Measurements from ENCODE around the gene IGF1R. TPM values are rescaled to one million over a fixed set of nuclear protein-coding genes. Genes with fewer than 3 reads are reported as not detected.

IGF1R gene
- total and polyA plus RNA-seq, 3 experiments from 2014 or later = 2.1 to 11.3 (median 10.9) TPM

GRCh38 chr15:98876451-98877369 lies 228.4 kb downstream of the IGF1R start:
- ChIA-PET POLR2A (no interaction called here), CTCF (no interaction called here)

GRCh38 chr15:98878172-98878571 lies 229.8 kb downstream of the IGF1R start:
- Histone ChIP-seq H3K4me1 (ENCODE audit: insufficient read depth, low read length) (peaks cover 9% of the 10 kb centered on the region), H3K9me3 (ENCODE audit: low read length) (no peaks in the 10 kb centered on the region), H3K4me3 (ENCODE audit: low read length) (no peak overlapping the region), H3K27me3 (ENCODE audit: insufficient read depth, low read length, poor library complexity, severe bottlenecking) (no peaks in the 10 kb centered on the region), H3K36me3 (ENCODE audit: insufficient read depth, low read length) (no peaks in the 10 kb centered on the region), H3K27ac (ENCODE audit: low read depth, low read length) (no peak overlapping the region)
- ChIA-PET CTCF (no interaction called here), POLR2A (no interaction called here)
- no peak for DNase-seq
- H3K4me1 Mint-ChIP-seq = peaks cover 0 to 5% (median 2%) of the 10 kb centered on the region in 3 donors
- H3K27ac Mint-ChIP-seq = no peak overlapping the region
- no peaks in the 10 kb centered on the region for H3K9me3 Mint-ChIP-seq
- H3K27me3 Mint-ChIP-seq = peaks cover 4 to 16% of the 10 kb centered on the region in 2 donors
- H3K4me3 Mint-ChIP-seq = no peak overlapping the region
- no peaks in the 10 kb centered on the region for H3K36me3 Mint-ChIP-seq

More at GRCh38 chr15:98876451-98877369, 228.4 kb downstream of the IGF1R start:
- Mint-ChIP-seq H3K27me3 (peaks cover 4 to 19% of the 10 kb centered on the region in 2 donors), H3K4me1 (peaks cover 0 to 5% (median 3%) of the 10 kb centered on the region in 3 donors), H3K36me3 (no peaks in the 10 kb centered on the region), H3K4me3 (no peak overlapping the region), H3K9me3 (no peaks in the 10 kb centered on the region), H3K27ac (peak overlapping the region in 1 of 8 donors; percentile 23)
- H3K9me3 ChIP-seq (ENCODE audit: low read length) = no peaks in the 10 kb centered on the region
- H3K36me3 ChIP-seq (ENCODE audit: insufficient read depth, low read length) = no peaks in the 10 kb centered on the region
- H3K27me3 ChIP-seq (ENCODE audit: insufficient read depth, low read length, poor library complexity, severe bottlenecking) = no peaks in the 10 kb centered on the region
- DNase-seq = no peak
- peaks cover 14% of the 10 kb centered on the region for H3K4me1 ChIP-seq (ENCODE audit: insufficient read depth, low read length)
- H3K27ac ChIP-seq (ENCODE audit: low read depth, low read length) = no peak overlapping the region
- no peak overlapping the region for H3K4me3 ChIP-seq (ENCODE audit: low read length)

GRCh38 chr15:98878862-98879261 lies 230.5 kb downstream of the IGF1R start:
- no peaks in the 10 kb centered on the region for H3K36me3 Mint-ChIP-seq
- no peaks in the 10 kb centered on the region for H3K9me3 Mint-ChIP-seq
- CTCF ChIA-PET = no interaction called here
- Histone ChIP-seq H3K27me3 (ENCODE audit: insufficient read depth, low read length, poor library complexity, severe bottlenecking) (no peaks in the 10 kb centered on the region), H3K27ac (ENCODE audit: low read depth, low read length) (no peak overlapping the region), H3K9me3 (ENCODE audit: low read length) (no peaks in the 10 kb centered on the region), H3K4me1 (ENCODE audit: insufficient read depth, low read length) (peaks cover 2% of the 10 kb centered on the region), H3K36me3 (ENCODE audit: insufficient read depth, low read length) (no peaks in the 10 kb centered on the region), H3K4me3 (ENCODE audit: low read length) (no peak overlapping the region)
- POLR2A ChIA-PET = no interaction called here
- no peak overlapping the region for H3K27ac Mint-ChIP-seq
- peaks cover 2 to 9% of the 10 kb centered on the region in 2 donors for H3K27me3 Mint-ChIP-seq
- no peak overlapping the region for H3K4me3 Mint-ChIP-seq
- peaks cover 0 to 2% (median 2%) of the 10 kb centered on the region in 3 donors for H3K4me1 Mint-ChIP-seq
- no peak for DNase-seq

- Histone ChIP-seq H3K36me3 (ENCODE audit: insufficient read depth, low read length) (no peaks in the 10 kb centered on the region), H3K27me3 (ENCODE audit: insufficient read depth, low read length, poor library complexity, severe bottlenecking) (no peaks in the 10 kb centered on the region), H3K4me1 (ENCODE audit: insufficient read depth, low read length) (no peaks in the 10 kb centered on the region), H3K9me3 (ENCODE audit: low read length) (no peaks in the 10 kb centered on the region), H3K27ac (ENCODE audit: low read depth, low read length) (no peak overlapping the region), H3K4me3 (ENCODE audit: low read length) (no peak overlapping the region)
- peaks cover 0 to 5% of the 10 kb centered on the region in 2 donors for H3K27me3 Mint-ChIP-seq
- no peaks in the 10 kb centered on the region for H3K4me1 Mint-ChIP-seq
- H3K9me3 Mint-ChIP-seq = no peaks in the 10 kb centered on the region
- no peak overlapping the region for H3K4me3 Mint-ChIP-seq
- peak in 2 of 5 donors; percentile 22 to 25 for DNase-seq
- ChIA-PET POLR2A (no interaction called here), CTCF (interaction anchor here (0.8 to 3.6 kb wide), 12 partner anchors 9 to 363 kb away, joined by 3 to 27 read pairs (median 4); no protein-coding TSS in a partner anchor)
- no peaks in the 10 kb centered on the region for H3K36me3 Mint-ChIP-seq
- no peak overlapping the region for H3K27ac Mint-ChIP-seq
These were observed 233.5 kb downstream of the IGF1R start for GRCh38 chr15:98881526-98882520.

- H3K4me1 Mint-ChIP-seq = no peaks in the 10 kb centered on the region
- no peaks in the 10 kb centered on the region for H3K36me3 Mint-ChIP-seq
- no peaks in the 10 kb centered on the region for H3K9me3 Mint-ChIP-seq
- ChIA-PET POLR2A (no interaction called here), CTCF (interaction anchor here (1.6 to 3.6 kb wide), 2 partner anchors 9 to 105 kb away, joined by 3 to 27 read pairs; no protein-coding TSS in a partner anchor)
- no peak overlapping the region for H3K4me3 Mint-ChIP-seq
- H3K27ac ChIP-seq (ENCODE audit: low read depth, low read length) = no peak overlapping the region
- peaks cover 0 to 6% of the 10 kb centered on the region in 2 donors for H3K27me3 Mint-ChIP-seq
- H3K4me1 ChIP-seq (ENCODE audit: insufficient read depth, low read length) = no peaks in the 10 kb centered on the region
- no peak overlapping the region for H3K27ac Mint-ChIP-seq
- DNase-seq = no peak
- H3K4me3 ChIP-seq (ENCODE audit: low read length) = no peak overlapping the region
- H3K9me3 ChIP-seq (ENCODE audit: low read length) = no peaks in the 10 kb centered on the region
- no peaks in the 10 kb centered on the region for H3K27me3 ChIP-seq (ENCODE audit: insufficient read depth, low read length, poor library complexity, severe bottlenecking)
- no peaks in the 10 kb centered on the region for H3K36me3 ChIP-seq (ENCODE audit: insufficient read depth, low read length)
These were observed 235.1 kb downstream of the IGF1R start for GRCh38 chr15:98883478-98883877.

- Histone ChIP-seq H3K4me1 (ENCODE audit: insufficient read depth, low read length) (no peaks in the 10 kb centered on the region), H3K27ac (ENCODE audit: low read depth, low read length) (no peak overlapping the region), H3K27me3 (ENCODE audit: insufficient read depth, low read length, poor library complexity, severe bottlenecking) (no peaks in the 10 kb centered on the region), H3K9me3 (ENCODE audit: low read length) (no peaks in the 10 kb centered on the region), H3K36me3 (ENCODE audit: insufficient read depth, low read length) (no peaks in the 10 kb centered on the region), H3K4me3 (ENCODE audit: low read length) (no peak overlapping the region)
- peaks cover 0 to 6% of the 10 kb centered on the region in 2 donors for H3K27me3 Mint-ChIP-seq
- H3K27ac Mint-ChIP-seq = no peak overlapping the region
- H3K36me3 Mint-ChIP-seq = no peaks in the 10 kb centered on the region
- H3K9me3 Mint-ChIP-seq = no peaks in the 10 kb centered on the region
- no peak for DNase-seq
- no peaks in the 10 kb centered on the region for H3K4me1 Mint-ChIP-seq
- POLR2A ChIA-PET = no interaction called here
- no peak overlapping the region for H3K4me3 Mint-ChIP-seq
- CTCF ChIA-PET = interaction anchor here (1.1 kb wide), 1 partner anchor 105 kb away, joined by 3 read pairs; no protein-coding TSS in a partner anchor
These were observed 236.6 kb downstream of the IGF1R start for GRCh38 chr15:98884894-98885293.

- Histone ChIP-seq H3K27me3 (ENCODE audit: insufficient read depth, low read length, poor library complexity, severe bottlenecking) (no peaks in the 10 kb centered on the region), H3K4me3 (ENCODE audit: low read length) (no peak overlapping the region), H3K4me1 (ENCODE audit: insufficient read depth, low read length) (no peaks in the 10 kb centered on the region), H3K27ac (ENCODE audit: low read depth, low read length) (no peak overlapping the region), H3K36me3 (ENCODE audit: insufficient read depth, low read length) (no peaks in the 10 kb centered on the region), H3K9me3 (ENCODE audit: low read length) (no peaks in the 10 kb centered on the region)
- Mint-ChIP-seq H3K27ac (no peak overlapping the region), H3K9me3 (no peaks in the 10 kb centered on the region), H3K4me1 (no peaks in the 10 kb centered on the region), H3K36me3 (no peaks in the 10 kb centered on the region), H3K4me3 (no peak overlapping the region), H3K27me3 (peaks cover 2 to 6% of the 10 kb centered on the region in 2 donors)
- ChIA-PET CTCF (no interaction called here), POLR2A (no interaction called here)
- DNase-seq = no peak
These were observed 239.6 kb downstream of the IGF1R start for GRCh38 chr15:98887976-98888375.

All from CD8-positive, alpha-beta memory T cell (primary cell).